Measurements from ENCODE around the gene VMA21. TPM values are rescaled to one million over a fixed set of nuclear protein-coding genes. Genes with fewer than 3 reads are reported as not detected.

VMA21 gene
- total and polyA plus RNA-seq, 2 donors (not counting 1 experiment from before 2014, with no cell fraction given), result 31.7 to 39.3 TPM

GRCh38 chrX:151416579-151416978 is 19.6 kb downstream of the VMA21 start:
- DNase-seq (ENCODE audit: low read depth in 2 of 2), result no peak
- H3K4me1 ChIP-seq (ENCODE audit: control insufficient read depth, extremely low read depth, insufficient read depth, low read length), result no peaks in the 10 kb centered on the region
- H2AFZ ChIP-seq (ENCODE audit: low read length), result no peak overlapping the region
- H3K36me3 ChIP-seq (ENCODE audit: control insufficient read depth, insufficient read depth, low read length), result no peaks in the 10 kb centered on the region
- H3K4me3 ChIP-seq (replicated peaks in 1 of 4; ENCODE audit: control extremely low read depth in 1 of 4, insufficient read depth in 1 of 4, low read depth in 3 of 4, low read length in 4 of 4), result no peak overlapping the region
- no peak overlapping the region for H3K9ac ChIP-seq (ENCODE audit: insufficient read depth, low read length)
- H3K79me2 ChIP-seq (ENCODE audit: control insufficient read depth, insufficient read depth, low read length), result no peaks in the 10 kb centered on the region
- H3K9me3 ChIP-seq (ENCODE audit: control insufficient read depth, insufficient read depth, low read depth, low read length), result no peaks in the 10 kb centered on the region
- H3K27ac ChIP-seq (ENCODE audit: insufficient read depth, low read length), result no peak overlapping the region
- no peak for TF ChIP-seq EZH2 (IDR thresholded peaks at IDR 0.05; ENCODE audit: low read length, missing control alignments)
- TF ChIP-seq, protein P1, sequence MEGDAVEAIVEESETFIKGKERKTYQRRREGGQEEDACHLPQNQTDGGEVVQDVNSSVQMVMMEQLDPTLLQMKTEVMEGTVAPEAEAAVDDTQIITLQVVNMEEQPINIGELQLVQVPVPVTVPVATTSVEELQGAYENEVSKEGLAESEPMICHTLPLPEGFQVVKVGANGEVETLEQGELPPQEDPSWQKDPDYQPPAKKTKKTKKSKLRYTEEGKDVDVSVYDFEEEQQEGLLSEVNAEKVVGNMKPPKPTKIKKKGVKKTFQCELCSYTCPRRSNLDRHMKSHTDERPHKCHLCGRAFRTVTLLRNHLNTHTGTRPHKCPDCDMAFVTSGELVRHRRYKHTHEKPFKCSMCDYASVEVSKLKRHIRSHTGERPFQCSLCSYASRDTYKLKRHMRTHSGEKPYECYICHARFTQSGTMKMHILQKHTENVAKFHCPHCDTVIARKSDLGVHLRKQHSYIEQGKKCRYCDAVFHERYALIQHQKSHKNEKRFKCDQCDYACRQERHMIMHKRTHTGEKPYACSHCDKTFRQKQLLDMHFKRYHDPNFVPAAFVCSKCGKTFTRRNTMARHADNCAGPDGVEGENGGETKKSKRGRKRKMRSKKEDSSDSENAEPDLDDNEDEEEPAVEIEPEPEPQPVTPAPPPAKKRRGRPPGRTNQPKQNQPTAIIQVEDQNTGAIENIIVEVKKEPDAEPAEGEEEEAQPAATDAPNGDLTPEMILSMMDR (conservative IDR thresholded peaks at IDR 0.05 in 1 of 2, IDR thresholded peaks at IDR 0.05 in 1 of 2; ENCODE audit: low read depth in 1 of 2, low read length in 2 of 2), result no peak
- H3K4me2 ChIP-seq (ENCODE audit: extremely low read depth, insufficient read depth, low read length), result no peak overlapping the region
- no peaks in the 10 kb centered on the region for H3K27me3 ChIP-seq (ENCODE audit: control insufficient read depth, insufficient read depth, low read length)
- no peaks in the 10 kb centered on the region for H4K20me1 ChIP-seq (ENCODE audit: control insufficient read depth, extremely low read depth, insufficient read depth, low read length)

GRCh38 chrX:151419782-151420181 is 22.8 kb downstream of the VMA21 start:
- H3K9ac ChIP-seq (ENCODE audit: insufficient read depth, low read length), result no peak overlapping the region
- H2AFZ ChIP-seq (ENCODE audit: low read length), result no peak overlapping the region
- H3K27me3 ChIP-seq (ENCODE audit: control insufficient read depth, insufficient read depth, low read length), result no peaks in the 10 kb centered on the region
- H3K4me3 ChIP-seq (replicated peaks in 1 of 4; ENCODE audit: control extremely low read depth in 1 of 4, insufficient read depth in 1 of 4, low read depth in 3 of 4, low read length in 4 of 4), result no peak overlapping the region
- no peaks in the 10 kb centered on the region for H4K20me1 ChIP-seq (ENCODE audit: control insufficient read depth, extremely low read depth, insufficient read depth, low read length)
- no peaks in the 10 kb centered on the region for H3K9me3 ChIP-seq (ENCODE audit: control insufficient read depth, insufficient read depth, low read depth, low read length)
- H3K79me2 ChIP-seq (ENCODE audit: control insufficient read depth, insufficient read depth, low read length), result no peaks in the 10 kb centered on the region
- H3K36me3 ChIP-seq (ENCODE audit: control insufficient read depth, insufficient read depth, low read length), result no peaks in the 10 kb centered on the region
- no peaks in the 10 kb centered on the region for H3K4me1 ChIP-seq (ENCODE audit: control insufficient read depth, extremely low read depth, insufficient read depth, low read length)
- H3K4me2 ChIP-seq (ENCODE audit: extremely low read depth, insufficient read depth, low read length), result no peak overlapping the region
- DNase-seq (ENCODE audit: low read depth in 2 of 2), result peak in 1 of 2 donors; percentile 13
- TF ChIP-seq EZH2 (IDR thresholded peaks at IDR 0.05; ENCODE audit: low read length, missing control alignments), result no peak
- TF ChIP-seq, protein P1 (conservative IDR thresholded peaks at IDR 0.05 in 1 of 2, IDR thresholded peaks at IDR 0.05 in 1 of 2; ENCODE audit: low read depth in 1 of 2, low read length in 2 of 2), result no peak
- H3K27ac ChIP-seq (ENCODE audit: insufficient read depth, low read length), result no peak overlapping the region

- Histone ChIP-seq H2AFZ (ENCODE audit: low read length) (no peak overlapping the region), H3K27me3 (ENCODE audit: control insufficient read depth, insufficient read depth, low read length) (no peaks in the 10 kb centered on the region)
- no peak for TF ChIP-seq EZH2 (IDR thresholded peaks at IDR 0.05; ENCODE audit: low read length, missing control alignments)
- TF ChIP-seq, protein P1 (conservative IDR thresholded peaks at IDR 0.05 in 1 of 2, IDR thresholded peaks at IDR 0.05 in 1 of 2; ENCODE audit: low read depth in 1 of 2, low read length in 2 of 2), result no peak
These were observed 27.5 kb downstream of the VMA21 start for GRCh38 chrX:151424505-151424904.

More at GRCh38 chrX:151424505-151424904, 27.5 kb downstream of the VMA21 start:
- Histone ChIP-seq H3K4me3 (replicated peaks in 1 of 4; ENCODE audit: control extremely low read depth in 1 of 4, insufficient read depth in 1 of 4, low read depth in 3 of 4, low read length in 4 of 4) (no peak overlapping the region), H3K79me2 (ENCODE audit: control insufficient read depth, insufficient read depth, low read length) (no peaks in the 10 kb centered on the region), H3K9ac (ENCODE audit: insufficient read depth, low read length) (no peak overlapping the region), H3K9me3 (ENCODE audit: control insufficient read depth, insufficient read depth, low read depth, low read length) (no peaks in the 10 kb centered on the region), H3K4me2 (ENCODE audit: extremely low read depth, insufficient read depth, low read length) (no peak overlapping the region), H3K27ac (ENCODE audit: insufficient read depth, low read length) (no peak overlapping the region), H3K4me1 (ENCODE audit: control insufficient read depth, extremely low read depth, insufficient read depth, low read length) (no peaks in the 10 kb centered on the region), H3K36me3 (ENCODE audit: control insufficient read depth, insufficient read depth, low read length) (no peaks in the 10 kb centered on the region), H4K20me1 (ENCODE audit: control insufficient read depth, extremely low read depth, insufficient read depth, low read length) (no peaks in the 10 kb centered on the region)
- DNase-seq (ENCODE audit: low read depth in 2 of 2), result no peak

All from fibroblast of lung (primary cell).